HUDEP-2 (cell line): ENCODE results near the gene NEDD8.

Experiments
- DNase-seq, 76 experiments: peaks; one replicate each; lab custom pipeline; 2025; ENCODE audit not compliant: unreplicated experiment in 76 of 76; lab: John Stamatoyannopoulos, UW

NEDD8 gene

GRCh38 chr14:24182110-24182882, 49.9 kb downstream of the NEDD8 start:
- DNase-seq: no peak

GRCh38 chr14:24181371-24182077, 50.6 kb downstream of the NEDD8 start:
- DNase-seq: no peak

GRCh38 chr14:24179961-24180796, 52.0 kb downstream of the NEDD8 start:
- no peak for DNase-seq

GRCh38 chr14:24179294-24179960, 52.7 kb downstream of the NEDD8 start:
- no peak for DNase-seq

- no peak for DNase-seq
These were observed 53.6 kb downstream of the NEDD8 start for GRCh38 chr14:24178399-24179178.

GRCh38 chr14:24177891-24178290, 54.3 kb downstream of the NEDD8 start:
- DNase-seq: no peak

GRCh38 chr14:24177041-24177825, 54.9 kb downstream of the NEDD8 start:
- no peak for DNase-seq

- DNase-seq: no peak
These were observed 55.6 kb downstream of the NEDD8 start for GRCh38 chr14:24176599-24176998.

- no peak for DNase-seq
These were observed 59.3 kb downstream of the NEDD8 start for GRCh38 chr14:24172871-24173281.

GRCh38 chr14:24172261-24172860, 59.8 kb downstream of the NEDD8 start:
- DNase-seq: no peak

GRCh38 chr14:24171422-24172260, 60.5 kb downstream of the NEDD8 start, which contains the start of gene REC8:
REC8 (plus strand) TSS chr14:24172080; CDS start chr14:24172553, 473 bp downstream.
- peak in 59 of 76 experiments; percentile 15 to 96 (median 68) for DNase-seq

- no peak for DNase-seq
These were observed 64.6 kb downstream of the NEDD8 start for GRCh38 chr14:24167469-24168114.
